Muscle layer of duodenum (tissue), 2 donors: ENCODE results near the gene TMEM30B.
"Not testable (repeated sequence)": the region's sequence is repeated elsewhere in the genome, so short reads cannot be mapped to it uniquely, and the experiment has no call there.

Experiments
- H3K27ac ChIP-seq: one replicate; pipeline ENCODE4 v1.7.0; 2013; ENCODE audit warnings: mild to moderate bottlenecking, low read length
- H3K27me3 ChIP-seq: one replicate; pipeline ENCODE4 v1.7.0; 2013; ENCODE audit warnings: low read depth, mild to moderate bottlenecking, control low read depth, low read length
- H3K36me3 ChIP-seq, 2 donors: one replicate each; pipeline ENCODE4 v1.7.0; 2013; ENCODE audit warnings: low read length in 2 of 2, control low read depth in 1 of 2, mild to moderate bottlenecking in 1 of 2; ENCODE audit not compliant: insufficient read depth in 2 of 2, control insufficient read depth in 1 of 2
- H3K4me1 ChIP-seq, 2 donors: one replicate each; pipeline ENCODE4 v1.7.0; 2013; ENCODE audit warnings: low read length in 2 of 2, mild to moderate bottlenecking in 2 of 2, control low read depth in 1 of 2, moderate library complexity in 1 of 2; ENCODE audit not compliant: insufficient read depth in 2 of 2, control insufficient read depth in 1 of 2
- H3K4me3 ChIP-seq, 2 donors: one replicate each; pipeline ENCODE4 v1.7.0; 2013; ENCODE audit warnings: low read length in 2 of 2, low read depth in 1 of 2, mild to moderate bottlenecking in 1 of 2
- H3K9me3 ChIP-seq, 2 donors: one replicate each; pipeline ENCODE4 v1.7.0; 2013; ENCODE audit warnings: low read length in 2 of 2, control low read depth in 1 of 2, mild to moderate bottlenecking in 1 of 2; ENCODE audit not compliant: control insufficient read depth in 1 of 2
- donor health status: healthy.

TMEM30B gene

DNA sequence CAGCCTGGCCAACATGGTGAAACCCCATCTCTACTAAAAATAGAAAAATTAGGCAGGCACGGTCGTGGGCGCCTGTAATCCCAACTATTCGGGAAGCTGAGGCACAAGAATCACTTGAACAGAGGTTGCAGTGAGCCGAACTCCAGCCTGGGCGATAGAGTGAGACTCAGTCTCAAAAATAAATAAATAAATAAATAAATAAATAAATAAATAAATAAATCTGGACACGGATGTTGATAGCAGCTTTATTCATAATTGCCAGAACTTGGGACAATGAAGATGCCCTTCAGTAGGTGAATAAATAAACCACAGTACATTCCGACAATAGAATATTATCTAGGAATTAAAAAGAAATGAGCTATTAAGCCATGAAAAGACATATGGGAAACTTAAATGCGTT is 31.1 kb downstream of the TMEM30B start:
- Histone ChIP-seq H3K36me3 (no peaks in the 10 kb centered on the region), H3K9me3 (no peaks in the 10 kb centered on the region), H3K4me3 (no peak overlapping the region), H3K27ac (no peak overlapping the region), H3K27me3 (no peaks in the 10 kb centered on the region), H3K4me1 (no peaks in the 10 kb centered on the region)

DNA sequence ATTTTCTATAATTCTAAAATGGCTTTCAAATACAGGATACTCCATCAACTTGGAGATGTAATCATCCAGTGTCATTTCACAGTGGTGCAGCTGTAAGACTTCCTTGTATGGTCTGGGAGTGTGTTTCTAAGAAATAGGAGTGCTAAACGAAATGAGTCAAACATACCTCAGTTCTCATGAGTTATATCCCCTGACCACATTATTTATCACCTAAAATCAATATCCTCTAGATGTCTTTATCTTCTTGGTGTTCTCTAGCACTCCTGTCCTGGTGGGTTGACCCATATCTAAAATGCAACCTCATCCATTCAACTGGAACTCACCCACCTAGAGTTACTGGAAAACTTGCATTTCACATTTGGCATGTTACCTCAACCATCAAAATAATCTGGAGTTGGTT is 33.2 kb downstream of the TMEM30B start:
- no peaks in the 10 kb centered on the region for H3K27me3 ChIP-seq

DNA sequence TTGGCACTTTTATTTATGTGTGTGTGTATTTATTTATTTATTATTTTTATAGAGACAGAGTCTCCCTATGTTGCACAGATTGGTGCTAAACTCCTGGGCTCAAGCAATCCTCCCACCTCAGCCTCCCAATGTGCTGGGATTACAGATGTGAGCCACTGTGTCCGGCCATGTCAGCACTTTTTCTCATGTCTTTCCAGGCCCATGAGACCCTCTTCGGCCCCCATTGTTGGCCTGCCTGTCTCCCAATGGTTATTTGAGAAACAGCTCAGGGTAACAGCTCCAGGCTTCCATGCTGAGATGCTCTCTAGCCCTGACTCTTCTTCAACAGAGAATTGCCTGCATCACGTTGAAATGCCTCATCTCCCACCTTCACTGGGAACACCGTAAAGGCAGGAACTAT is 34.4 kb downstream of the TMEM30B start:
- peaks cover 0 to under 1% of the 10 kb centered on the region in 2 donors for H3K9me3 ChIP-seq
- no peaks in the 10 kb centered on the region for H3K4me1 ChIP-seq
- no peaks in the 10 kb centered on the region for H3K27me3 ChIP-seq
- no peak overlapping the region for H3K4me3 ChIP-seq
- H3K27ac ChIP-seq: no peak overlapping the region
- no peaks in the 10 kb centered on the region for H3K36me3 ChIP-seq

More for the DNA sequence above, 33.2 kb downstream of the TMEM30B start:
- Histone ChIP-seq H3K36me3 (no peaks in the 10 kb centered on the region), H3K4me1 (no peaks in the 10 kb centered on the region), H3K4me3 (no peak overlapping the region), H3K27ac (no peak overlapping the region), H3K9me3 (no peaks in the 10 kb centered on the region)

DNA sequence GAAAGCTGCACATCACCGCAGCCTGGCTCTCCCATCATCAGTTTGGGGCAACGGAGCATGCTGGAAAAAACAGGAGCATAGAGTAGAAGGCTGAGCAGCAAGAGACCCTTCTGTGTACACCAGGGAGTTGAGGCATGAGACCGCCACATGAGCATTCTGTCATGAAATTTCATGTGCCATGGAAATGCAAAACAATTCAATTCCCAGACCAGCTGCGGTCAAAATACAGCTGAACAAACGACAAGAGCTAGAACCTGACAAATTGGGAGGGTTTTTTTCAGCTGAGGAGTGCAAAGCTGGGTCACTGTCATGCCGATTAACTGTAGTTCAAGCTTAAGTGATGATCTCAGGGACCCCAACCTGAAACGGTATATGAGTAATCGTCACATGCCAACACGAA is 37.1 kb downstream of the TMEM30B start:
- Histone ChIP-seq H3K4me1 (no peaks in the 10 kb centered on the region), H3K9me3 (peaks cover 6 to 16% of the 10 kb centered on the region in 2 donors), H3K4me3 (no peak overlapping the region), H3K36me3 (no peaks in the 10 kb centered on the region), H3K27ac (no peak overlapping the region), H3K27me3 (no peaks in the 10 kb centered on the region)

DNA sequence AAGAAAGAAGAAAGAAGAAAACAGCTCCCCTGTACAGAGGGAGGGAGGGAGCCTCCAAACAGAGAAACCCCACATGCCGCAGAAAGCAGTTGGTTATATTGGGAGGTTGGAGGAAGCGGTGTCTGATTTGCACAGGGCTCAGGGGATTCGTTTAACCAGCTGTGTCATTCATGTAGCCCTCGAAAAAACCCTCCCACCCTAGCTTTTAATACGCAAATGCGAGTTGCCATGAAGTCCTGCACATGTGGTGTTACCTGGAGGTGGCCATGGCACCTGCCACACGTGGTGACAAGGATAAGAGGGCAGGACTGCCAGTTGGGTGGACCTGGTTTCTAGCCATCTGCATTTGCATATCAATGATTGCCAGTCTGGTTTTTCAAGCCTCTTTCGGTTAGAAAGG is 40.9 kb downstream of the TMEM30B start:
- no peak overlapping the region for H3K4me3 ChIP-seq
- no peaks in the 10 kb centered on the region for H3K27me3 ChIP-seq
- H3K9me3 ChIP-seq: peaks cover 6 to 16% of the 10 kb centered on the region in 2 donors
- H3K27ac ChIP-seq: no peak overlapping the region
- no peaks in the 10 kb centered on the region for H3K36me3 ChIP-seq
- H3K4me1 ChIP-seq: no peaks in the 10 kb centered on the region

GRCh38 chr14:61239285-61239684 is 41.9 kb downstream of the TMEM30B start:
- H3K4me1 ChIP-seq, H3K27me3 ChIP-seq, H3K27ac ChIP-seq, H3K36me3 ChIP-seq, H3K4me3 ChIP-seq: not testable (repeated sequence)
- H3K9me3 ChIP-seq: peaks cover 6 to 16% of the 10 kb centered on the region in 2 donors

GRCh38 chr14:61238611-61239245 is 42.4 kb downstream of the TMEM30B start:
- H3K27ac ChIP-seq: no peak overlapping the region
- peaks cover 6 to 16% of the 10 kb centered on the region in 2 donors for H3K9me3 ChIP-seq
- no peaks in the 10 kb centered on the region for H3K27me3 ChIP-seq
- H3K4me1 ChIP-seq: no peaks in the 10 kb centered on the region
- H3K36me3 ChIP-seq: no peaks in the 10 kb centered on the region
- H3K4me3 ChIP-seq: no peak overlapping the region

DNA sequence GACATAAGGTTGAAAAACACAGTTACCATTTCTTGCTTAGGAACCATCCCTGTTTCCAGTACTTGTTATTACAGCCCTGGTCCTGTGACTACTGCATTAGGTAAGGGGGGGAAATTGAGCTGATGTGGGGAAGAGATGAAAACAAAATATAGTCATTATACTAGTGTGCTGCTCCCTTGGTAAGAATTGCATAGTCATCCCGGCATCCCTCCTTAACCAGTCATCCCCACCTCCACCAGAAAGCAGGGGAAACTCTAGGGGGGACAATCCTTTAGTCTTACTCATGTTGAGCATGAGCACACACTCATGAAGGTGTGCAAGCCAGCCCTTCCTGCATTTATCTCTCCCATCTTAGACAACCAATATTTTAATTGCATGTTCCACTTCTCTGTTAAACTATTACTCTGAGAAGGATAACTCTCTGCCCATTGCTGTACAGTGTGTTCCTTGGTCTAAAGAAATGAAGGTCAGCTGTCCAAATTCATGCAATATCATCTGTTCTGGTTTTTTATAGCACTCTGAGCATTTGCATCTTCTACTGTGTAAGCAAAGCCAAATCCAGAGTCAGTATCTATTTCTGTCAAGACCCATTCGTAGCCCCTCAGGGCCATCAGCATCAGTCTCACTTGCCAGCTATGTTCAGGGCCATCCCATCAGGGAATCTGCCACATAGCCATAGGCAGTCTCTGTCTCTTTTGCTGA is 46.8 kb downstream of the TMEM30B start:
- no peaks in the 10 kb centered on the region for H3K4me1 ChIP-seq
- no peak overlapping the region for H3K27ac ChIP-seq
- no peak overlapping the region for H3K4me3 ChIP-seq
- H3K27me3 ChIP-seq: no peaks in the 10 kb centered on the region
- no peaks in the 10 kb centered on the region for H3K9me3 ChIP-seq
- H3K36me3 ChIP-seq: no peaks in the 10 kb centered on the region

DNA sequence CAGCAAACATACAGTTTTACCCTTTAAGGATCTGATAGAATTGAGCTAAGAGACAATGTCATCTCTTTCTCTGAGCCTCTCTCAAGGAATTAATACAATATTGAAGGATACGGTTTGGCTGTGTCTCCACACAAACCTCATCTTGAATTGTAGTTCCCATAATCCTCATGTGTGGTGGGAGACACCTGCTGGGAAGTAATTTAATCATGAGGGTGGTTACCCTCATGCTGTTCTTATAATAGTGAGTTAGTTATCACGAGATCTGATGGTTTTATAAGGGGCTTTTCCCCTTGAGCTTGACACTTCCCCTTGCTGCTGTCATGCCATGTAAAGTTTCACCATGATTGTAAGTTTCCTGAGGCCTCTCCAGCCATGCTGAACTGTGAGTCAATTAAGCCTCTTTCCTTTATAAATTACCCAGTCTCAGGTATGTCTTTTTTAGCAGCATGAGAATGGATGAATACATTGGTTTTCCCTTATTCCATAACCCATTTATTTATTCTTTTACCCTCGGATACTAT is 47.6 kb downstream of the TMEM30B start:
- no peaks in the 10 kb centered on the region for H3K36me3 ChIP-seq
- H3K4me1 ChIP-seq: no peaks in the 10 kb centered on the region
- no peak overlapping the region for H3K4me3 ChIP-seq
- H3K27me3 ChIP-seq: no peaks in the 10 kb centered on the region
- no peaks in the 10 kb centered on the region for H3K9me3 ChIP-seq
- no peak overlapping the region for H3K27ac ChIP-seq

DNA sequence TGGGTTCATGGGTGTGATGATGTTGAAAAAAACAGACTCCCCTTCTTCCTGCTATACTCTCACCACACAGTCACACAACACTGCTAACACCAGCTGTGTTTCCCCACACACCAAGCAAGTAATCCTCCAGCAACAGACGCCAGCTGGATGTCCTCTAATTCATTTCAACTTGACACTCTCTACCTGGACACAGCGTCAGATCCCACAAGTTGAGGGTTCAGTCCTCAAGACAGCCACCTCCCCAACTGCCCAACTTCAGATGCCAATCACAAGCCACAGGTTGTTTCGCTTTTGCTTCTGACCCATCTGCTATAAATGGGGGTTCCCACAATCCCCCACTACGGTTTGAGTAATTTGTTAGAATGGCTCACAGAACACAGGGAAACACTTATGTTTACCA is 49.3 kb downstream of the TMEM30B start:
- Histone ChIP-seq H3K4me1 (no peaks in the 10 kb centered on the region), H3K27me3 (no peaks in the 10 kb centered on the region), H3K36me3 (no peaks in the 10 kb centered on the region), H3K4me3 (no peak overlapping the region), H3K9me3 (no peaks in the 10 kb centered on the region), H3K27ac (no peak overlapping the region)

DNA sequence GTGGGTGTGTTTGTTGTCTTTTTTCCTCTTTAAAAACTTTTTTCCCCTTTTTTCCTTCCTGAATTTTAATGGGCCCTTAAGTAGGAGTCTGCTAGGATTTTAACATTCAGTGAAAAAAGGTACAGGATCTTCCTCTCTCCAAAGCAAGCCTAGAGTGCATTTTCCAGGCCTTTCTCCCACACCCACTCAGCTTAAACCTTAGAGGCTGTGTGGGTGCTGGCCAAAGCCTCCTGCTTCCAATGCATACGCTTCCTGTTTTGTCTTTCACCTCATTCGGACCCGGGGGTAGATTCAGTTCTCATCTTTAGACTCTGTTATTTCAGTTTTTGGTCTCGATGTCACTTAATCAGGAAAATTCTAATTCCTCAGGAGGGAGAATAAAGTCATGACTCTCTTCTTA is 51.2 kb downstream of the TMEM30B start:
- no peaks in the 10 kb centered on the region for H3K9me3 ChIP-seq
- no peak overlapping the region for H3K27ac ChIP-seq
- H3K4me3 ChIP-seq: no peak overlapping the region
- H3K4me1 ChIP-seq: no peaks in the 10 kb centered on the region
- no peaks in the 10 kb centered on the region for H3K36me3 ChIP-seq
- H3K27me3 ChIP-seq: no peaks in the 10 kb centered on the region
